A549 (cell line): ENCODE measurements around the gene ZNF581. TPM values are rescaled to one million over a fixed set of nuclear protein-coding genes. Genes with fewer than 3 reads are reported as not detected.
A peak's percentile ranks its signal among the peaks of the same experiment; 100 is the strongest.

ENCODE experiments used
- ATAC-seq, 2 experiments: fragments of 200-7000 bp in 1 of 2; fragments of >200 bp in 1 of 2; cut with Nextera tagmentation in 1 of 2; cut with Tn5 transposase in 1 of 2; 3 replicates each; pipeline versions ENCODE4 v1.8.0 to v1.9.1; 2018 to 2020; ENCODE audit warnings: mild to moderate bottlenecking in 1 of 2, moderate library complexity in 1 of 2
- CTCF ChIA-PET: fragments of 300-600 bp; sonication (Branson Sonifier 250); formaldehyde crosslinking; extraction: SDS; loops from one replicate; lab custom pipeline; 2021; ENCODE audit warnings: antibody characterized with exemption, inconsistent platforms; lab: Yijun Ruan, JAX
- POLR2A ChIA-PET: fragments of 350-600 bp; formaldehyde crosslinking; extraction: SDS; loops from one replicate; lab custom pipeline; 2021; ENCODE audit warnings: antibody characterized with exemption, inconsistent platforms; lab: Yijun Ruan, JAX
- DNase-seq, 2 experiments: peaks; one replicate each; pipeline versions ENCODE4 v3.0.0 to v3.0.0-alpha.2; 2011 to 2016; ENCODE audit warnings: low read depth in 1 of 2, low spot score in 1 of 2
- FAIRE-seq: peaks from 2 replicates; lab custom pipeline; 2011; peaks lifted over from hg19 to GRCh38; lab: Jason Lieb, UNC
- H3K27ac ChIP-seq, 2 experiments: fragments of >200 bp; sonication (Bioruptor Twin); formaldehyde crosslinking; 3 replicates each; pipeline ENCODE4 v1.5.1; 2016 to 2017
- H3K4me1 ChIP-seq: fragments of >200 bp; sonication (Bioruptor Twin); formaldehyde crosslinking; 3 replicates; pipeline ENCODE4 v1.6.1; 2016
- H3K4me2 ChIP-seq: fragments of >200 bp; sonication (Bioruptor Twin); formaldehyde crosslinking; 3 replicates; pipeline ENCODE4 v1.6.1; 2016
- H3K4me3 ChIP-seq: fragments of >200 bp; sonication (Bioruptor Twin); formaldehyde crosslinking; 3 replicates; pipeline ENCODE4 v1.5.1; 2016
- H3K9me3 ChIP-seq: fragments of >200 bp; sonication (Bioruptor Twin); formaldehyde crosslinking; 3 replicates; pipeline ENCODE4 v1.6.1; 2016
- E2F6 ChIP-seq: IDR thresholded peaks from 2 replicates; pipeline ENCODE4 v1.6.1; 2012; ENCODE audit warnings: low read depth, borderline replicate concordance
- EHMT2 ChIP-seq: fragments of 200-600 bp; sonication (generic); IDR thresholded peaks from 2 replicates; pipeline ENCODE4 v1.6.1; 2016; ENCODE audit warnings: antibody characterized with exemption, low read depth, mild to moderate bottlenecking, moderate library complexity
- HDAC2 ChIP-seq: fragments of 200-600 bp; sonication (generic); IDR thresholded peaks from 2 replicates; pipeline ENCODE4 v1.6.1; 2016
- KDM1A ChIP-seq: fragments of 200-600 bp; sonication (generic); IDR thresholded peaks from 2 replicates; pipeline ENCODE4 v1.6.1; 2016; ENCODE audit warnings: low read depth, mild to moderate bottlenecking
- MYC ChIP-seq: IDR thresholded peaks from 2 replicates; pipeline ENCODE4 v1.6.1; 2012; ENCODE audit warnings: mild to moderate bottlenecking, inconsistent platforms, low read length, improper control_type of control experiment, borderline replicate concordance
- POLR2A ChIP-seq: IDR thresholded peaks from 2 replicates; pipeline ENCODE4 v1.6.1; 2012; ENCODE audit warnings: mild to moderate bottlenecking, low read length
- RCOR1 ChIP-seq: fragments of 150-350 bp; IDR thresholded peaks from 2 replicates; pipeline ENCODE4 v1.6.1; 2014; ENCODE audit warnings: antibody characterized with exemption, low read length, low read depth
- ZC3H11A ChIP-seq: fragments of 450-650 bp; IDR thresholded peaks from 2 replicates; pipeline ENCODE4 v1.6.1; 2014; ENCODE audit warnings: antibody characterized with exemption, mild to moderate bottlenecking
- WGBS: methylation state at CpG from one replicate; pipeline ENCODE4 v1.1.6; 2017; ENCODE audit errors: missing lambda C conversion rate; 5-methylcytosine and 5-hydroxymethylcytosine counted together
- polyA plus RNA-seq, 4 experiments: library from polyadenylated mRNA; depleted of rRNA in 3 of 4; stranded (reverse); fragments of >200 nt; fragmentation: RNase III in 1 of 4; extraction: RNeasy Plus Mini Kit Qiagen cat#74134 plus additional on column Dnase treatment in 1 of 4; gene quantifications; 2 replicates in 3 of 4; 3 replicates in 1 of 4; pipeline ENCODE4 v1.2.3, GENCODE V29; 2011 to 2017
- TF ChIP-seq, protein P1 (sequence below): fragments of 150-350 bp; IDR thresholded peaks from 2 replicates; pipeline ENCODE4 v1.6.1; 2014; ENCODE audit warnings: low read depth, mild to moderate bottlenecking, low read length
- TF ChIP-seq, protein P2 (sequence below): fragments of 250-450 bp; sonication (Bioruptor Pico); IDR thresholded peaks from 2 replicates; pipeline ENCODE4 v1.5.0; 2021; ENCODE audit warnings: mild to moderate bottlenecking, moderate library complexity, borderline replicate concordance

Gene ZNF581
- polyA plus RNA-seq, 2 of the 4 experiments (the other 2 are of a cell fraction): 13.9 to 24.9 TPM

DNA sequence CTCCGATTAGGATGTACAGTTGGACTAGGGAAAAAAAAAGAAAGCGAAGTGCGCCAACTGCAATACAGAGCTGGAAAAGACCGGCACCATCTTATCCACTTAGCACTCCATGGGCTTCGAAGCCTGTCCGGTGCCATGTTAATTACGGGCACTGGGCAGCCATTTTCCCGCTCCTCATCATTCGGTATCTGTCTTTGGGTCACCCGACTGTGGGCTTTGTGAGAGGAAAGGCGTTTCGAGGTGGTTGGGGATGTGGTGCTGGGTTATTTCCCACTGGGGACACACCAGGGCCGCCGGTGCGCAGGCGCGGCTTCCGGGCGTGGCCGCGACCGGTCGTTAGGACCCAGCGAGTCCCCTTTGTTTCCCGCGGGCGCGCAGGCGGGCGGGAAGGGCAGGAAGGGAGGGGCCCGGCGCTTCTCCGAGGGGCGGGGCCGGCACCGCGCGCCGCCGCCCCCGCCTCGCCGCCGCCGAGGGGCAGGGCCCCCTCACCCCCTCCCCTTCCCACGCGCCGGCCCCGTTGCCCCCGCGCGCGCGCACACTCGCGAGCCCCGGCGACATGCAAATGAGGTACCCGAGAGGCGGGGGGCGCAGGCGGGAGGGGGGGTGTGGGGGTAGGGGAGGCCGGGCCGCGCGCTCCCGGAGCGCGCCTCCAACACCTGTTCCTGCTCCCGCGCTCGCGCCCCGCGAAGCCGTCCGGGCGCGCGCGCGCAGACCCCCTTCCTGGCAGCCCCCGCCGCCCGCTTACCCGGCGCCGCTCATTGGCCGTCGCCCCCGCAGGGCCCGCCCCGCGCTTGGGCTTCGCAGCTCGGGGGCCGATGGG, 43.4 kb upstream of the ZNF581 start, which contains the start of gene ZNF524 (continued):
- TF ChIP-seq, protein P1, sequence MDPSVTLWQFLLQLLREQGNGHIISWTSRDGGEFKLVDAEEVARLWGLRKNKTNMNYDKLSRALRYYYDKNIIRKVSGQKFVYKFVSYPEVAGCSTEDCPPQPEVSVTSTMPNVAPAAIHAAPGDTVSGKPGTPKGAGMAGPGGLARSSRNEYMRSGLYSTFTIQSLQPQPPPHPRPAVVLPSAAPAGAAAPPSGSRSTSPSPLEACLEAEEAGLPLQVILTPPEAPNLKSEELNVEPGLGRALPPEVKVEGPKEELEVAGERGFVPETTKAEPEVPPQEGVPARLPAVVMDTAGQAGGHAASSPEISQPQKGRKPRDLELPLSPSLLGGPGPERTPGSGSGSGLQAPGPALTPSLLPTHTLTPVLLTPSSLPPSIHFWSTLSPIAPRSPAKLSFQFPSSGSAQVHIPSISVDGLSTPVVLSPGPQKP: 0 out of 2 replicates have a peak, but pooled peaks have one; percentile 13
- TF ChIP-seq E2F6: peak; percentile 73
- TF ChIP-seq MYC: no peak
- TF ChIP-seq, protein P2, sequence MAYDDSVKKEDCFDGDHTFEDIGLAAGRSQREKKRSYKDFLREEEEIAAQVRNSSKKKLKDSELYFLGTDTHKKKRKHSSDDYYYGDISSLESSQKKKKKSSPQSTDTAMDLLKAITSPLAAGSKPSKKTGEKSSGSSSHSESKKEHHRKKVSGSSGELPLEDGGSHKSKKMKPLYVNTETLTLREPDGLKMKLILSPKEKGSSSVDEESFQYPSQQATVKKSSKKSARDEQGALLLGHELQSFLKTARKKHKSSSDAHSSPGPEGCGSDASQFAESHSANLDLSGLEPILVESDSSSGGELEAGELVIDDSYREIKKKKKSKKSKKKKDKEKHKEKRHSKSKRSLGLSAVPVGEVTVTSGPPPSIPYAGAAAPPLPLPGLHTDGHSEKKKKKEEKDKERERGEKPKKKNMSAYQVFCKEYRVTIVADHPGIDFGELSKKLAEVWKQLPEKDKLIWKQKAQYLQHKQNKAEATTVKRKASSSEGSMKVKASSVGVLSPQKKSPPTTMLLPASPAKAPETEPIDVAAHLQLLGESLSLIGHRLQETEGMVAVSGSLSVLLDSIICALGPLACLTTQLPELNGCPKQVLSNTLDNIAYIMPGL: no peak
- no peak for TF ChIP-seq ZC3H11A
- TF ChIP-seq RCOR1: no peak

DNA sequence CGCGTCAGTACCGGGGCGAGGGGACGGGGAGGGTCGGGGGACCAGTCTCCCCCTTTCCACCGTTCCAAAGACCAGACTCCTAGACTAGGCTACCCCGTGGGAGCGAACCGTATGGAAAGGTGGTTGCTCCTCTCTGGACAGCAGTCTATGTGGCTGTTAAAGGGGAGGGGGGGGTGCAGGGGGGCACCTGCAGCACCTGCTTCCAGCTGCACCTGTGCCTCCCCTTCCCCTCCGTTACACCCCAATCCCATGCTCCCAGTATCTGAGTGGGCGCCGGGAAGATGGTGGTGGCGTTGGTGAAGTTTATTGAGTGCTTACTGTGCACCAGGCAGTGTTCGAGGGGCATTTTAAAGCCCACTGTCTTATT, 42.8 kb upstream of the ZNF581 start:
- peak; percentile 20; the same call in 1 of the 2 replicates for TF ChIP-seq POLR2A
- TF ChIP-seq, protein P1: no peak
- Histone ChIP-seq H3K4me3 (peak overlapping the region; percentile 69), H3K27ac (peak overlapping the region; percentile 95 to 96), H3K4me1 (peaks cover 20% of the 10 kb centered on the region), H3K9me3 (no peaks in the 10 kb centered on the region), H3K4me2 (peak overlapping the region; percentile 81)
- WGBS: 19% methylated on average over 5 of the region's 15 CpGs
- ChIA-PET CTCF (interaction anchor here (1.5 to 16.7 kb wide), 3 partner anchors 17 to 90 kb away, joined by 3 to 348 read pairs (median 8); no protein-coding TSS in a partner anchor), POLR2A (interaction anchor here (0.6 to 2.7 kb wide), 7 partner anchors 13 to 537 kb away, joined by 3 to 44 read pairs (median 13); partner anchors contain the start of gene ZNF628)
- FAIRE-seq: no peak
- peak in 1 of 2 experiments; percentile 57 for DNase-seq
- ATAC-seq: no peak; a peak in 1 of 6 replicates

GRCh38 chr19:55601084-55601483, 42.4 kb upstream of the ZNF581 start:
- Histone ChIP-seq H3K4me2 (peak overlapping the region; percentile 81), H3K9me3 (no peaks in the 10 kb centered on the region), H3K4me1 (peaks cover 20% of the 10 kb centered on the region), H3K27ac (peak overlapping the region; percentile 95 to 96), H3K4me3 (peak overlapping the region; percentile 69)
- ATAC-seq (no peak), DNase-seq (no peak), FAIRE-seq (no peak)
- CTCF ChIA-PET: interaction anchor here (1.1 to 16.7 kb wide), 4 partner anchors 17 to 134 kb away, joined by 3 to 348 read pairs (median 6); no protein-coding TSS in a partner anchor
- 84% methylated on average over 4 of the region's 4 CpGs for WGBS
- peak; percentile 76; the same call in 1 of the 2 replicates for TF ChIP-seq KDM1A
- no peak for TF ChIP-seq EHMT2
- TF ChIP-seq HDAC2: 0 out of 2 replicates have a peak, but pooled peaks have one; percentile 69
- POLR2A ChIA-PET: interaction anchor here (1.5 to 2.7 kb wide), 2 partner anchors 53 to 97 kb away, joined by 7 to 44 read pairs; no protein-coding TSS in a partner anchor
